T47D (cell line): ENCODE measurements around the gene RSKR.

Source experiments
- DNase-seq, 2 experiments: peaks; one replicate each; pipeline versions ENCODE4 v3.0.0 to v3.0.0-alpha.2; 2011 to 2012; ENCODE audit warnings: low read depth in 1 of 2, low spot score in 1 of 2
- JUND ChIP-seq: IDR thresholded peaks from 2 replicates; pipeline ENCODE4 v1.6.1; 2012; ENCODE audit warnings: low read depth
- in situ Hi-C: cut with HindIII; loops from 2 replicates; pipeline ENCODE4 v1.10.0; 2016; ENCODE audit warnings: low sequenced_read_pairs, low pct_unique_long_range_greater_than_20kb

Gene RSKR

DNA sequence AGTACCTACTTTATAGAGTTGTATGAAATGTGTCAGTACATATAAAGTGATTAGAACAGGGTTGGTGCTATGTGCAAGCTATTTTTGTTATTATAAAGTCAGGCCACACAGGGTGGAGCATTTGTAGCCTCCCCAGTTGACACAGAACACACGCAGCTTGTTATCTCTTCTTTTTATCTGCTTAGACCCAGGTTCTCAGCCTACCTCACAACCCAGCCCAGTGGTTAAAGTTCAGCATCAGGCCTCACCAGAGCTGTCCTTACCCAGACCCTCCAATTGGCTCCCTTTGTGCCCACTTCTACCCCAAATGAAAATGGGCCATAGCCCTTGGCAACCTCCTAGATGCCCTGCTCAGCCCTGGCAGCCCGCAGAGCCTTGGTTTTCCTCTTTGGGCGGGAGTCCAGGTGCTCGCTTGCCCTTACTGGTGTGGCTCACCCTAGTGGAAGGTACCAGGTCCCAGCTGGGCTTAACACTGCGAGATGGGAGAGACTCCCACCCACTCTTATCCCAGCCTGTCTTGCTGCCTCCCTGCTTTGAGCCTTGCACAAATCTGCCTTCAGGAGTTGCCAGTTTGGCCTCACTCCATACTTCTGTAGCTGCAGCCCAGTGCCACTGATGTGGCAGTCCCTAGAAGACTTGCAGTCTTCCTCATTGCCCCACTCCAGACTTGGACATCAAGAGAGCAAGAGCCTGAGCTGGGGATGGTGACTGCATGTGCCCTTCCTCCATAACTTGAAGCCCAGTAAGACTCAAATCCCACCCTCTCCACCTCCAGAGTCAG, 41.5 kb downstream of the RSKR start:
- in situ Hi-C loops, result no loop called here

DNA sequence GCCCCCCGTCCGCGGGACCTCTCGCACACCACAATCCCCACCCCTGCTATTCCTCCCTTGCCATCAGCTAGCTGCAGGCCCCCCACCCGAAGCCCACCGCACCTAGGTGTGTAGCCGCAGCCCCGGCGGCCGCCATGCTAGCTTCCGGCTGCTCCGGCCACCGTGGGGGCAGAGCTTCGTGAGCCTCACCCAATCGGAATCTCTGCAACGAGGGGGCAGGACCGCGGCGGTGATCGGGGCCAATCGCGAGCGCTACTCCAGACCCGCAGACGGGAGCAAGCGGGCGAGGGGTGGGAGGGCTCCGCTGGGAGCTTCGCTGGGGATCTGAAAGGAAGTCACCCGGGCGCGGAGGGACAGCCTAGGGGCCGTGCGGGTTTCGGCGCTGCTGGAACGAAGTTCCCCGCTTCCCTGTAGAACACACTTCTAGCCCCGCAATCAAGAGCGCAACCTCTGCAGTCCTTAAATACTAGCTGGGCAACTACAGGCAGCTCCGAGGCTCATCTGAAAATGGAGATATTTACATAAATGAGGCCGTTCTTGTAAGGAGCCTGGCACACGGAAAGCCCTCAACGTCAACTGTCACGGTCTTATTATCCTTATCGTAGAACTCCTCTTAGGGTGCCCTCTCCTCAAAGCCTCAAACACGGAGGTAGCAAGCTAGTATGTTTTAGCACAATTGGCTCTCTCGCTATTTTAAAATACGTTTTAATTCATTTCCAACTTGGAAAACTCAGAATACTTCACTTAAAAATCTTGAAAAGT, 42.4 kb downstream of the RSKR start, which contains the start of gene PIGS:
Gene PIGS (minus strand): TSS at position 164 of the 762 bp plus-strand sequence. CDS start 28 bp downstream, at position 136.
- in situ Hi-C loops, result no loop called here
- TF ChIP-seq JUND, result no peak
- DNase-seq, result peak; percentile 96 to 98

More for the DNA sequence above, 41.5 kb downstream of the RSKR start:
- no peak for DNase-seq
- TF ChIP-seq JUND, result no peak

DNA sequence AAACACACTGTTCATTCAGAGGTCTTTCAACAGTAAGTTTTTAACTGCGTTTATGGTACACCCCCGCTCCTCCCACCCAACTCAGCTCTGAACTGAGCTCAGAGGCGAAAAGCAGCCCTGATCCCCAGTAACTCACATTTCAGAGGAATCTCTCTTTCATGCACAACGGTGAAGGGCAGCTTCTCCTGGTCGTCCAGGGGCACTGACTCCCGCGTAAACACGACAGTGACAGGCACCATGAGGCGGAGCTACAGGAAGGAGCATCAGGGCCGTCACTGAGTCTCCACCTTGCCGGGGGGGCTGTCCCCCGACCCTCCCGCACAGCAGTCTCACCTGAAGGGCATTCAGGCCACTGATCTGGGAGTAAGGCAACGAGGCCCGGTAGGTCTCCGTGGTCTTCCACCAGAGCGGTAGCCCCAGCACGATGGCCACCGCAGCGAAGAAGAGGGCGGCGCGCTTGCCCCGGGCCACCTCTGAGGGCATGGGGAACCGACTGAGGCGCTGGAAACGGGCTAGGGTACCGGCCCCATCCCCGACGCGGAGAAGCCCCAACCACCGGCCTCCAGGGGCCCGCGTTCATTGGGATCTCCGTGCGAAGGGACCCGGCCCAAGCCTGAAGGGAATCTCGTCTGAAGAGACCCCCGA, 43.1 kb downstream of the RSKR start:
- in situ Hi-C loops, result no loop called here
- TF ChIP-seq JUND, result no peak
- peak; percentile 30 to 62 for DNase-seq

DNA sequence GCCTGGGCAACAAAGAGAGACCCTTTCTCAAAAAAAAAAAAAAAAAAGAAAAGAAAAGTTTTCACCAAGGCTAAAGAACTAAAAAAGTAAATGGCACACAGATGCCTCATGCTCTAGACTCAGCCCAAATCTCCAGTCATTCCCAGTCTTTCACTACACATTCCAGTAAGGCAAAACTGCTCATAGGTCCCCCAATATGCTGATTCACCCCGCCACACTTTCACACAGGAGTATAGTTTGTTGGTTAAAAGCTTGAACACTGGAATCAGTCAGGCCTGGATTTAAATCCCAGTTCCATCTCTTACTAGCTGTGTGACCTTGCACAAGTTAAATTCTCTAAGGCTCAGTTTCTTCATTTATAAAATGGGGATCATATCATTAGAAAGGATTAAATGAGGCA, 44.5 kb downstream of the RSKR start:
- no peak for DNase-seq
- in situ Hi-C loops, result no loop called here
- no peak for TF ChIP-seq JUND

DNA sequence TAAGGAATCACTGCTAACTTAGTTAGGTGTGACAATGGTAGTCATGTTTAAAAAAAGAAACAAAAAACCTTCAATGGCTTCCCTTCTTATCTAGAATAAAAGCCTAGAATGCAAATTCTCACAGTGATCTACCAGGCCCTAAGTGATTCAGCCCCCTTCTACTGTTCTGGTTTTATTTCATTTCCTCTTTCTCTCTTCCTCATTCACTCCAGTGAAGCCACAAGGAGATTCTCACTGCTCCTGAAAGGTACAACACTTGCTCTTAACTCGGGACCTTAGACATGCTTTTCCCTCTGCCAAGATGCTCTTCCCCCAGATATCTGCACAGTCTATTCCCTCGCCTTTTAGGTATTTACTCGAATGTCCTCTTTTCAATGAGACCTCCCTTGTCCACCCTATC, 46.4 kb downstream of the RSKR start:
- in situ Hi-C loops, result no loop called here
- no peak for TF ChIP-seq JUND

DNA sequence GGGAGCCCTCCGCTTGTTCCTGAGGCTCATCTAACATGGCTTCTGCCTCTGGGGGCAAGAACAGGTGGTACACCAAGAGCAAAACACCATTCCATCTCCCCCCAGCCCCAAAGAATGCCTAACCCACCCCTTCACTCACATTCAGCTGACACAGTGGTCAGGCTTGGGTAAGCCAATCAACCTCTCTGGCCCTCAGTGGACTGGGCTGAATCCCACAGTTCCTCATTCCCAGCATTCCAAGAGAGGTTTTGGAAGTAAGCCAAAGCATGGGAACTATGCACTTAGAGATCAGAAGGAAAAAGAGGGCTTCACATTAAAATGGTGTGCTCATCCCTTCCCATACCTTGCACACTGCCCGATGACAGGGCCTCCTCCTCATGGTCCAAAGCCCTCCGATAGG, 50.5 kb downstream of the RSKR start:
- no peak for TF ChIP-seq JUND
- DNase-seq, result peak; percentile 33 to 83
- in situ Hi-C loops, result no loop called here

More for the DNA sequence above, 46.4 kb downstream of the RSKR start:
- no peak for DNase-seq
